ENCODE results near the gene TRIM62. TPM values are rescaled to one million over a fixed set of nuclear protein-coding genes. Genes with fewer than 3 reads are reported as not detected.

Gene TRIM62
- total RNA-seq, 1 donor from 2014 or later = 4.5 TPM

DNA sequence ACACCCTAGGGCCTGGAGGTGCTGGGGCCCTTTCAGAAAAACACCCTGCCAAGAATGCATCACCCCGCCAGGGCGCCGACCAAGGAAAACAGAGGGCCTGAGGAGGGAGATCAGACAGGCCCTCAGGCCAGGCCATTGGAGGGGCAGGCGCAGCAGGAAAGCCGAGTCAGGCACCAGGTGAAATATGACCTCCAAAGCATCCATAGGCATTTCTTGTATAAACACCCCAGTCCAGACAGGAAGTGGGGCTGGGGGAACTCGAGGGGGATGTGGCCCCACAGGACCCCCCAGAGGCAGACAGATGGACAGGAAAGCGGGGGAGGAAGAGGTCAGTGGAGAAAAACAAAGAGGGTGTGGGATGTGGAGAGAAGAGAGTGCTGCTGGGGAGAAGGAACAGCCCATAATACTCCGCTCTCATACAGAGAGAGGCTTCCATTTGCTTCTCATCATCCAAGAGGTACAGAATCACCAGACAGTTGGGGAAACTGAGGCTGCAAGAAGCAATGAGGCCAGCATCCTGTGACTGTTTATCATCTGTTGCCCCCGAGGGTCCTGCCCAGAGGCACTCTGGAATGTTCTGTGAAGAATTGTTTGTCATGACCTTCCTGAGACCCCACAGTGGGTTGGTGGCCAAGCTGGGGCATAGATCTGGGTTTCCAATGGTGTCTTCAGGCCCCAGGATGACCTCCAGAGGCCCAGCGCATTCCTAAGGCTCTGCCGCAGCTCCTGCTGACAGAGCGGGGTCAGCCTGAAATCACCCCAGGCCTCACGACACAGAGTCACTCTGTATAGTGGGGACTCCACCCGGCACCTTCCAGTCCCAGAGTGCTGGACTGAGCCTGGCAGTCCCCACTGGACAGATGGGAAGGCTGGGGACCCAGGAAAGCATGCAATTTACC lies 18.0 kb downstream of the TRIM62 start:
- DNase-seq = peak; percentile 49
- TF ChIP-seq, protein P1, sequence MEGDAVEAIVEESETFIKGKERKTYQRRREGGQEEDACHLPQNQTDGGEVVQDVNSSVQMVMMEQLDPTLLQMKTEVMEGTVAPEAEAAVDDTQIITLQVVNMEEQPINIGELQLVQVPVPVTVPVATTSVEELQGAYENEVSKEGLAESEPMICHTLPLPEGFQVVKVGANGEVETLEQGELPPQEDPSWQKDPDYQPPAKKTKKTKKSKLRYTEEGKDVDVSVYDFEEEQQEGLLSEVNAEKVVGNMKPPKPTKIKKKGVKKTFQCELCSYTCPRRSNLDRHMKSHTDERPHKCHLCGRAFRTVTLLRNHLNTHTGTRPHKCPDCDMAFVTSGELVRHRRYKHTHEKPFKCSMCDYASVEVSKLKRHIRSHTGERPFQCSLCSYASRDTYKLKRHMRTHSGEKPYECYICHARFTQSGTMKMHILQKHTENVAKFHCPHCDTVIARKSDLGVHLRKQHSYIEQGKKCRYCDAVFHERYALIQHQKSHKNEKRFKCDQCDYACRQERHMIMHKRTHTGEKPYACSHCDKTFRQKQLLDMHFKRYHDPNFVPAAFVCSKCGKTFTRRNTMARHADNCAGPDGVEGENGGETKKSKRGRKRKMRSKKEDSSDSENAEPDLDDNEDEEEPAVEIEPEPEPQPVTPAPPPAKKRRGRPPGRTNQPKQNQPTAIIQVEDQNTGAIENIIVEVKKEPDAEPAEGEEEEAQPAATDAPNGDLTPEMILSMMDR (IDR thresholded peaks at IDR 0.05) = no peak
- Histone ChIP-seq H3K9me3 (no peaks in the 10 kb centered on the region), H3K36me3 (peaks cover 7% of the 10 kb centered on the region), H3K27me3 (no peaks in the 10 kb centered on the region), H3K4me3 (no peak overlapping the region), H3K27ac (no peak overlapping the region), H3K4me1 (no peaks in the 10 kb centered on the region)
- intact Hi-C loops (cut with DNase I) = no loop called here
- ATAC-seq = no peak

DNA sequence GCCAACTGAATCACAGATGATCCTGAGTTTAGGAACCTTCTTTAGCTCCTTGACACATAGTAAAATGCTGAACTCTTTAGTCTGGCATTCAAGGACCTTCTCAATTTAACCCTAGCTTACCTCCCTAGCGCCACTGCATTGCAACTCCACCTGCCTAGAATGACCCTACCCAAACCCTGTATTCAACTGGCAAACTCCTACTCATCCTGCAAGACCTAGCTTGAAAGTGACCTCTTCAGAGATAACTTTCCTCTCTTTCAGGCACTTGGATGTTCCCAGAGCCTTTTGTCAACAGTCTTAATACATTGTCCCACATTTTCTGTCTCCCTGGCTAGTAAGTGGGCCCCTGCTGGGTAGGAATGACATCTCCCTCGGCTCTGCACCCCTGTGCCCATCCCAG lies 19.7 kb downstream of the TRIM62 start:
- Histone ChIP-seq H3K4me3 (no peak overlapping the region), H3K9me3 (no peaks in the 10 kb centered on the region), H3K36me3 (peaks cover 17% of the 10 kb centered on the region), H3K27ac (no peak overlapping the region), H3K4me1 (no peaks in the 10 kb centered on the region), H3K27me3 (no peaks in the 10 kb centered on the region)
- DNase-seq = no peak
- TF ChIP-seq, protein P1 (IDR thresholded peaks at IDR 0.05) = no peak
- no peak for ATAC-seq
- intact Hi-C loops (cut with DNase I) = no loop called here

DNA sequence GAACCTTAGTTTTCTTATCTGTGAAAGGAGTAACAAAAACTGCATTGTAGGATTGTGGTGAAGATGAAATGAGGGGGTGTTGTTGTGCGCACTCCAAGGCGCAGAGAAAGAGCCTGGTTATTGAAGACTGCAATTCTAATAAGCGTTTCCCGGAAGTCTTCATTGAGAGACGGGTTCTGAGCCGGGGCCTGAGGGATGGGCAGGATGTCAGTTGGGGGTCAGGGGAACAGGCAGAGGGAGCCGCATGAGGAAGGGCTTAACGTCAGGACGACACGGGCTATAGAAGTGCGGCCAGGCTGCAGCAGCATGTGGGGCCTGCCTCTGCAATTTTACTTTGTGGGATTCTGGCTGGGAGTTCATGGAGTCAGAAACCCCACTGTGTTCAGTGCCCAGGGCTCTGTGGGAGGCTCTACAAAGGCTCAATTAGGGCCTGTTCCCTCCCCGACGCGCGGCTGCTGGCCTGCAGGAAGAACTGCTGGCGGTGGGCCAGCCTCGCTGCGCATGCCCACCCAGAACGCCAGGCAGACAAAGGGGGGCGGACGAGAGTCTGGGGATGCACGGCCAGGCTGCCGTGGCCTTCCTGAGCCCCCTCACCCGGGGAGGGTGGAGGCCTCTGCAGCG lies 20.7 kb downstream of the TRIM62 start:
- intact Hi-C loops (cut with DNase I) = no loop called here
- H3K4me3 ChIP-seq = no peak overlapping the region
- DNase-seq (no peak), ATAC-seq (peak; percentile 24)
- H3K36me3 ChIP-seq = peaks cover 17% of the 10 kb centered on the region
- no peaks in the 10 kb centered on the region for H3K4me1 ChIP-seq
- no peaks in the 10 kb centered on the region for H3K9me3 ChIP-seq
- H3K27me3 ChIP-seq = no peaks in the 10 kb centered on the region
- TF ChIP-seq, protein P1 (IDR thresholded peaks at IDR 0.05) = no peak
- H3K27ac ChIP-seq = no peak overlapping the region

DNA sequence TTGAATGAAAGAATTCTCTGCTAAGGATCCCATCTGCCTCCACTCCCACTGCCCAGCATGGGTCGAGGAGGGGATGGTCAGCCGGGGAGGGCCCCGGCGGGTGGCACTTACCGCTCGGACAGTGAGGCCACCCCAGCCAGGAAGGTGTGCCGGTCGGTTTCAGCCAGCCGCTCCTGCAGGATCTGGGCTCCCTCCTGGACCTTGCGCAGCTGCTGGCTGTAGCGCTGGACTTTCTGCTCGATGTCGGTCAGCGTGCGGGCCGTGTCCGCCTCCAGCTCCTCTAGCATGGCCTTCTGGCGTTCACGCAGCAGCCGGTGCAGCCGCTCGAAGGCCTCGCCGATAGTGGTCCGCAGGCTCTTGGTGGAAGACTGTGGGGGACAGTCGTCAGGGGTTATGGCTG lies 22.3 kb downstream of the TRIM62 start:
- H3K4me3 ChIP-seq = no peak overlapping the region
- ATAC-seq (no peak), DNase-seq (no peak)
- H3K27me3 ChIP-seq = no peaks in the 10 kb centered on the region
- H3K9me3 ChIP-seq = no peaks in the 10 kb centered on the region
- no peak overlapping the region for H3K27ac ChIP-seq
- no peaks in the 10 kb centered on the region for H3K4me1 ChIP-seq
- peaks cover 17% of the 10 kb centered on the region for H3K36me3 ChIP-seq
- TF ChIP-seq, protein P1 (IDR thresholded peaks at IDR 0.05) = no peak
- intact Hi-C loops (cut with DNase I) = no loop called here

DNA sequence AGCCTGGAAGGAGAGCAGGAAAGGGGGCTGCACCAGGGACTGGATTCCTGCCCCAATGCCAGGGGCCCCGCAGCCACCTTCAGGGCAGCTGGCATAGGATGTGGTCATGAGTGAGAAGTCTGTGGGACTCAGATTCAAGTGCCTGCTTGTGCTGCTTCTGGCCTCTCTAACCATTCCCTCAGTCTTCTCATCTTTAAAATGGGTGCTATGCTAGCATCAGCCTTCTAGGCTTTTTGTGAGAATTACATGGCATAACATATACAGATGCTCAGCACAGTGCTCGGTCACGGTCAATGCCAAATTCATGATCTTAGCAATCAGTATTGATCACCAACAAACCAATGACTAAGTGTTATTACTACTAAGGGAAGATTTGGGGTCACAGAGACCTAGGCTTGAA lies 23.5 kb downstream of the TRIM62 start:
- peaks cover 17% of the 10 kb centered on the region for H3K36me3 ChIP-seq
- no peaks in the 10 kb centered on the region for H3K9me3 ChIP-seq
- no peak overlapping the region for H3K27ac ChIP-seq
- no peaks in the 10 kb centered on the region for H3K4me1 ChIP-seq
- DNase-seq = no peak
- no peak overlapping the region for H3K4me3 ChIP-seq
- TF ChIP-seq, protein P1 (IDR thresholded peaks at IDR 0.05) = no peak
- intact Hi-C loops (cut with DNase I) = no loop called here
- no peak for ATAC-seq
- H3K27me3 ChIP-seq = no peaks in the 10 kb centered on the region
